MCF 10A (cell line): ENCODE data around the gene LRRC42. TPM values are rescaled to one million over a fixed set of nuclear protein-coding genes. Genes with fewer than 3 reads are reported as not detected.

ENCODE experiments used
- BruUV-seq: library from RNA; stranded (reverse); fragments of 400-500 nt; replicated peaks from 2 replicates; lab custom pipeline; 2021; lab: Mats Ljungman, UMichigan
- CTCF ChIA-PET: fragments of 300-600 bp; sonication (Branson Sonifier 250); formaldehyde crosslinking; extraction: SDS; loops from one replicate; lab custom pipeline; 2021; ENCODE audit warnings: antibody characterized with exemption, inconsistent platforms; lab: Yijun Ruan, JAX
- POLR2A ChIA-PET: fragments of 300-600, 350-650 bp; sonication (Branson Sonifier 250); formaldehyde crosslinking; extraction: SDS; loops from one replicate; lab custom pipeline; 2020; ENCODE audit warnings: antibody characterized with exemption, inconsistent platforms; lab: Yijun Ruan, JAX
- DNase-seq: peaks from one replicate; pipeline ENCODE4 v3.0.0-alpha.2; 2018; ENCODE audit not compliant: unreplicated experiment
- H3K27ac Mint-ChIP-seq: one replicate; pipeline ENCODE4 v1.8.0; 2022; ENCODE audit warnings: mild to moderate bottlenecking, low read depth, mixed read lengths; ENCODE audit not compliant: unreplicated experiment
- H3K27me3 Mint-ChIP-seq: one replicate; pipeline ENCODE4 v1.8.0; 2022; ENCODE audit warnings: mixed read lengths; ENCODE audit not compliant: insufficient read depth, unreplicated experiment
- H3K36me3 Mint-ChIP-seq: one replicate; pipeline ENCODE4 v1.8.0; 2022; ENCODE audit warnings: mild to moderate bottlenecking, moderate library complexity, mixed read lengths; ENCODE audit not compliant: insufficient read depth, unreplicated experiment
- H3K4me1 Mint-ChIP-seq: one replicate; pipeline ENCODE4 v1.8.0; 2022; ENCODE audit warnings: mixed read lengths; ENCODE audit not compliant: insufficient read depth, unreplicated experiment
- H3K4me3 Mint-ChIP-seq: one replicate; pipeline ENCODE4 v1.8.0; 2022; ENCODE audit warnings: mild to moderate bottlenecking, moderate library complexity, mixed read lengths; ENCODE audit not compliant: unreplicated experiment
- H3K9me3 Mint-ChIP-seq: one replicate; pipeline ENCODE4 v1.8.0; 2022; ENCODE audit warnings: mixed read lengths; ENCODE audit not compliant: unreplicated experiment
- CTCF ChIP-seq: fragments of 200-600 bp; IDR thresholded peaks from one replicate; pipeline ENCODE4 v1.8.0; 2022; ENCODE audit warnings: antibody characterized with exemption, mild to moderate bottlenecking; ENCODE audit not compliant: unreplicated experiment
- intact Hi-C: fragments of 100-400 bp; cut with micrococcal nuclease; formaldehyde crosslinking; loops from 2 replicates; pipeline ENCODE4 v1.14.1; 2022
- total RNA-seq: library from RNA; stranded (reverse); gene quantifications from 2 replicates; pipeline ENCODE4 v1.2.3, GENCODE V29; 2022

The LRRC42 gene
- total RNA-seq, 1 experiment from 2014 or later: 41.2 TPM

GRCh38 chr1:53931523-53931922 is 14.6 kb upstream of the LRRC42 start:
- no TSS peak for BruUV-seq
- peaks cover 8% of the 10 kb centered on the region for H3K9me3 Mint-ChIP-seq
- no peaks in the 10 kb centered on the region for H3K27me3 Mint-ChIP-seq
- CTCF ChIA-PET: interaction anchor here (0.6 to 0.9 kb wide), 2 partner anchors 18 to 252 kb away, joined by 3 to 4 read pairs; no protein-coding TSS in a partner anchor
- H3K36me3 Mint-ChIP-seq: peaks cover 44% of the 10 kb centered on the region
- intact Hi-C loops: no loop called here
- no peak for DNase-seq
- no peaks in the 10 kb centered on the region for H3K4me1 Mint-ChIP-seq
- H3K4me3 Mint-ChIP-seq: no peak overlapping the region
- TF ChIP-seq CTCF: no peak
- H3K27ac Mint-ChIP-seq: no peak overlapping the region
- POLR2A ChIA-PET: interaction anchor here (0.6 to 1.8 kb wide), 3 partner anchors 22 to 98 kb away, joined by 3 to 10 read pairs (median 4); no protein-coding TSS in a partner anchor

GRCh38 chr1:53934170-53934765 is 11.9 kb upstream of the LRRC42 start:
- peaks cover 8% of the 10 kb centered on the region for H3K9me3 Mint-ChIP-seq
- H3K27ac Mint-ChIP-seq: no peak overlapping the region
- H3K27me3 Mint-ChIP-seq: no peaks in the 10 kb centered on the region
- H3K36me3 Mint-ChIP-seq: peaks cover 45% of the 10 kb centered on the region
- intact Hi-C loops: no loop called here
- H3K4me3 Mint-ChIP-seq: no peak overlapping the region
- H3K4me1 Mint-ChIP-seq: peaks cover 9% of the 10 kb centered on the region
- ChIA-PET CTCF (interaction anchor here (0.6 to 2.1 kb wide), 4 partner anchors 11 to 104 kb away, joined by 3 to 7 read pairs (median 3); partner anchors contain the start of genes IFT25 and LRRC42), POLR2A (interaction anchor here (0.7 to 1.9 kb wide), 3 partner anchors 11 to 54 kb away, joined by 4 to 12 read pairs (median 4); partner anchors contain the start of gene IFT25)
- BruUV-seq: no TSS peak
- DNase-seq: no peak
- TF ChIP-seq CTCF: no peak

GRCh38 chr1:53936430-53936829 is 9.7 kb upstream of the LRRC42 start:
- CTCF ChIA-PET: interaction anchor here (0.6 kb wide), 1 partner anchor 11 kb away, joined by 4 read pairs; no protein-coding TSS in a partner anchor
- no peak overlapping the region for H3K4me3 Mint-ChIP-seq
- peaks cover 8% of the 10 kb centered on the region for H3K9me3 Mint-ChIP-seq
- BruUV-seq: no TSS peak
- peaks cover 34% of the 10 kb centered on the region for H3K36me3 Mint-ChIP-seq
- H3K4me1 Mint-ChIP-seq: peaks cover 14% of the 10 kb centered on the region
- no peaks in the 10 kb centered on the region for H3K27me3 Mint-ChIP-seq
- intact Hi-C loops: no loop called here
- no peak for TF ChIP-seq CTCF
- POLR2A ChIA-PET: interaction anchor here (0.6 to 0.7 kb wide), 3 partner anchors 25 to 73 kb away, joined by 3 to 4 read pairs (median 3); no protein-coding TSS in a partner anchor
- no peak overlapping the region for H3K27ac Mint-ChIP-seq
- no peak for DNase-seq

GRCh38 chr1:53938136-53938830 is 7.9 kb upstream of the LRRC42 start:
- DNase-seq: no peak
- TF ChIP-seq CTCF: no peak
- H3K4me3 Mint-ChIP-seq: no peak overlapping the region
- intact Hi-C loops: no loop called here
- ChIA-PET POLR2A (no interaction called here), CTCF (interaction anchor here (0.8 kb wide), 1 partner anchor 1659 kb away, joined by 4 read pairs; no protein-coding TSS in a partner anchor)
- H3K27ac Mint-ChIP-seq: no peak overlapping the region
- no peaks in the 10 kb centered on the region for H3K27me3 Mint-ChIP-seq
- peaks cover 23% of the 10 kb centered on the region for H3K4me1 Mint-ChIP-seq
- no TSS peak for BruUV-seq
- peaks cover 34% of the 10 kb centered on the region for H3K36me3 Mint-ChIP-seq
- H3K9me3 Mint-ChIP-seq: peaks cover 7% of the 10 kb centered on the region
